ENCODE results near the gene MAMSTR. TPM values are rescaled to one million over a fixed set of nuclear protein-coding genes. Genes with fewer than 3 reads are reported as not detected.
A peak's percentile ranks its signal among the peaks of the same experiment; 100 is the strongest.

MAMSTR gene
- total and polyA plus RNA-seq, 9 of the 15 experiments (the other 6 are each of a cell fraction or from before 2014, with no cell fraction given): 0.08 to 1.00 (median 0.40) TPM; not detected in 1

DNA sequence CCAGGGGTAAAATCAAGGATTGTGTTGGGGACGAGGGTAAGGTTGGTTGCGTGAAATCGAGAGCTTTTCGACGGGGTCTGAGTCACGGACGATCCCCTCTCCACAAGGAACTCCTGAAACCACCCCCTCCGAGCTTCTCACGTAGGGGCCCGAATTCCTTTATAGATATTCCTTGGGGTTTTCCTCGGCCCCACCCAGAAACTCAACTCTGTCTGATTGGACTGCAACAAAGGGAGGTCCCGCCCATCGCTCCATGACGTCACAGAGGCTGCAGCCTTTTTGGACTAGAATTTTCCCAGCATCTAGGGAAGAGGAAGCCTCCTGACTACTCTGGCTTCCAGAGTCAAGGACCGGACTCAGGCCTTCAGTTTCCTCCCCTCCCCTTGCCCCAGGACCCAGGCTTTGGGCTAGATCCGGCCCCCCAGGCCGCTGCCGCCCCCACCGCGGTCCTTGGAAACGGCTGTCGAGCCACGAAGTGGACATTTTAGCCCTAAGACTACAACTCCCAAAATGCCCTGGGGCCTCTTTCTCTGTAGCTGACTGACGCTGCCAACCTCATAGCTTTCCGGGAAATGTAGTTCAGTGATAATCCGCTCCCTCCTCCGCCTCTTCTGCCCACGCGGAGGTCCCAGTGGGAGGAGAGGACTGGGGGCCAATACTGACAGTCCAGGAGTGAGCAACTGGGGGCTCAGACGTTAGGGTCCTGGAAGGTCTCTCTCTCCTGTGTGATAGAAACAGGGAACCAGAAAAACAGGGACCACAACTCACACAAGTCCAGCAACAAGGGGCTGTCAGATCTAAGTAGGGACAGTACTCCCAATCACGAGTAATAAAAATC is 27.4 kb upstream of the MAMSTR start, which contains the start of gene IZUMO1 (continued):
- TF ChIP-seq, protein P1, sequence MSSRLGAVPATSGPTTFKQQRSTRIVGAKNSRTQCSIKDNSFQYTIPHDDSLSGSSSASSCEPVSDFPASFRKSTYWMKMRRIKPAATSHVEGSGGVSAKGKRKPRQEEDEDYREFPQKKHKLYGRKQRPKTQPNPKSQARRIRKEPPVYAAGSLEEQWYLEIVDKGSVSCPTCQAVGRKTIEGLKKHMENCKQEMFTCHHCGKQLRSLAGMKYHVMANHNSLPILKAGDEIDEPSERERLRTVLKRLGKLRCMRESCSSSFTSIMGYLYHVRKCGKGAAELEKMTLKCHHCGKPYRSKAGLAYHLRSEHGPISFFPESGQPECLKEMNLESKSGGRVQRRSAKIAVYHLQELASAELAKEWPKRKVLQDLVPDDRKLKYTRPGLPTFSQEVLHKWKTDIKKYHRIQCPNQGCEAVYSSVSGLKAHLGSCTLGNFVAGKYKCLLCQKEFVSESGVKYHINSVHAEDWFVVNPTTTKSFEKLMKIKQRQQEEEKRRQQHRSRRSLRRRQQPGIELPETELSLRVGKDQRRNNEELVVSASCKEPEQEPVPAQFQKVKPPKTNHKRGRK (tag; IDR thresholded peaks at IDR 0.05): no peak
- TF ChIP-seq EWSR1 (IDR thresholded peaks at IDR 0.05; ENCODE audit: borderline replicate concordance, low read depth, partially characterized antibody) (no peak), MYNN (IDR thresholded peaks at IDR 0.05) (no peak), MYNN (CRISPR knock-in tag; IDR thresholded peaks at IDR 0.05) (no peak), ZNF584 (CRISPR knock-in tag; IDR thresholded peaks at IDR 0.05; ENCODE audit: low read depth) (peak; percentile 59; the same call in 1 of the 2 replicates), ETS2 (tag; IDR thresholded peaks at IDR 0.05; ENCODE audit: borderline replicate concordance, poor library complexity, severe bottlenecking) (no peak), ZNF143 (CRISPR knock-in tag; IDR thresholded peaks at IDR 0.05) (peak; percentile 98), ESRRB (CRISPR knock-in tag; IDR thresholded peaks at IDR 0.05; ENCODE audit: borderline replicate concordance) (no peak), EGR1 (conservative IDR thresholded peaks at IDR 0.05) (peak; percentile 96), RBM17 (IDR thresholded peaks at IDR 0.05; ENCODE audit: borderline replicate concordance, low read depth, low read length) (no peak), ZNF121 (CRISPR knock-in tag; conservative IDR thresholded peaks at IDR 0.05) (no peak), RNF2 (IDR thresholded peaks at IDR 0.05) (no peak), CXXC5 (CRISPR knock-in tag; IDR thresholded peaks at IDR 0.05) (peak; percentile 15), NFATC3 (IDR thresholded peaks at IDR 0.05) (no peak), TBP (optimal IDR thresholded peaks at IDR 0.05; ENCODE audit: low read depth, low read length) (peak; percentile 74), DNMT1 (IDR thresholded peaks at IDR 0.05) (no peak), PYGO2 (tag; IDR thresholded peaks at IDR 0.05) (no peak), TCF3 (CRISPR knock-in tag; IDR thresholded peaks at IDR 0.05) (no peak), MTA1 (IDR thresholded peaks at IDR 0.05; ENCODE audit: borderline replicate concordance) (no peak; the same call in 1 of the 2 replicates), ZNF586 (CRISPR knock-in tag; conservative IDR thresholded peaks at IDR 0.05) (no peak)
- TF ChIP-seq, protein P2, sequence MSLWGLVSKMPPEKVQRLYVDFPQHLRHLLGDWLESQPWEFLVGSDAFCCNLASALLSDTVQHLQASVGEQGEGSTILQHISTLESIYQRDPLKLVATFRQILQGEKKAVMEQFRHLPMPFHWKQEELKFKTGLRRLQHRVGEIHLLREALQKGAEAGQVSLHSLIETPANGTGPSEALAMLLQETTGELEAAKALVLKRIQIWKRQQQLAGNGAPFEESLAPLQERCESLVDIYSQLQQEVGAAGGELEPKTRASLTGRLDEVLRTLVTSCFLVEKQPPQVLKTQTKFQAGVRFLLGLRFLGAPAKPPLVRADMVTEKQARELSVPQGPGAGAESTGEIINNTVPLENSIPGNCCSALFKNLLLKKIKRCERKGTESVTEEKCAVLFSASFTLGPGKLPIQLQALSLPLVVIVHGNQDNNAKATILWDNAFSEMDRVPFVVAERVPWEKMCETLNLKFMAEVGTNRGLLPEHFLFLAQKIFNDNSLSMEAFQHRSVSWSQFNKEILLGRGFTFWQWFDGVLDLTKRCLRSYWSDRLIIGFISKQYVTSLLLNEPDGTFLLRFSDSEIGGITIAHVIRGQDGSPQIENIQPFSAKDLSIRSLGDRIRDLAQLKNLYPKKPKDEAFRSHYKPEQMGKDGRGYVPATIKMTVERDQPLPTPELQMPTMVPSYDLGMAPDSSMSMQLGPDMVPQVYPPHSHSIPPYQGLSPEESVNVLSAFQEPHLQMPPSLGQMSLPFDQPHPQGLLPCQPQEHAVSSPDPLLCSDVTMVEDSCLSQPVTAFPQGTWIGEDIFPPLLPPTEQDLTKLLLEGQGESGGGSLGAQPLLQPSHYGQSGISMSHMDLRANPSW (CRISPR knock-in tag; IDR thresholded peaks at IDR 0.05): no peak
- TF ChIP-seq, protein P3, sequence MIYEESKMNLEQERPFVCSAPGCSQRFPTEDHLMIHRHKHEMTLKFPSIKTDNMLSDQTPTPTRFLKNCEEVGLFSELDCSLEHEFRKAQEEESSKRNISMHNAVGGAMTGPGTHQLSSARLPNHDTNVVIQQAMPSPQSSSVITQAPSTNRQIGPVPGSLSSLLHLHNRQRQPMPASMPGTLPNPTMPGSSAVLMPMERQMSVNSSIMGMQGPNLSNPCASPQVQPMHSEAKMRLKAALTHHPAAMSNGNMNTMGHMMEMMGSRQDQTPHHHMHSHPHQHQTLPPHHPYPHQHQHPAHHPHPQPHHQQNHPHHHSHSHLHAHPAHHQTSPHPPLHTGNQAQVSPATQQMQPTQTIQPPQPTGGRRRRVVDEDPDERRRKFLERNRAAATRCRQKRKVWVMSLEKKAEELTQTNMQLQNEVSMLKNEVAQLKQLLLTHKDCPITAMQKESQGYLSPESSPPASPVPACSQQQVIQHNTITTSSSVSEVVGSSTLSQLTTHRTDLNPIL (CRISPR knock-in tag; IDR thresholded peaks at IDR 0.05): no peak
- TF ChIP-seq, protein P4, sequence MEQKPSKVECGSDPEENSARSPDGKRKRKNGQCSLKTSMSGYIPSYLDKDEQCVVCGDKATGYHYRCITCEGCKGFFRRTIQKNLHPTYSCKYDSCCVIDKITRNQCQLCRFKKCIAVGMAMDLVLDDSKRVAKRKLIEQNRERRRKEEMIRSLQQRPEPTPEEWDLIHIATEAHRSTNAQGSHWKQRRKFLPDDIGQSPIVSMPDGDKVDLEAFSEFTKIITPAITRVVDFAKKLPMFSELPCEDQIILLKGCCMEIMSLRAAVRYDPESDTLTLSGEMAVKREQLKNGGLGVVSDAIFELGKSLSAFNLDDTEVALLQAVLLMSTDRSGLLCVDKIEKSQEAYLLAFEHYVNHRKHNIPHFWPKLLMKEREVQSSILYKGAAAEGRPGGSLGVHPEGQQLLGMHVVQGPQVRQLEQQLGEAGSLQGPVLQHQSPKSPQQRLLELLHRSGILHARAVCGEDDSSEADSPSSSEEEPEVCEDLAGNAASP (IDR thresholded peaks at IDR 0.05): no peak

Measured in K562 (cell line).